Activated naive CD8-positive, alpha-beta T cell treated with anti-CD3 and anti-CD28 coated beads, Interleukin-2, amount 50 U/mL, for 24 hours (primary cell): ENCODE data around the gene CFAP99.

Experiments
- ATAC-seq: fragments of 150-1000 bp; cut with Tn5 transposase; one replicate; pipeline ENCODE4 v1.10.0; 2021
- DNase-seq: peaks from one replicate; pipeline ENCODE4 v3.0.0; 2021
- H3K27ac Mint-ChIP-seq: one replicate; pipeline ENCODE4 v1.8.0; 2021; ENCODE audit warnings: mild to moderate bottlenecking, mixed read lengths
- H3K27me3 Mint-ChIP-seq: one replicate; pipeline ENCODE4 v1.8.0; 2021; ENCODE audit warnings: mixed read lengths
- H3K36me3 Mint-ChIP-seq: one replicate; pipeline ENCODE4 v1.8.0; 2021; ENCODE audit warnings: low read depth, mixed read lengths
- H3K4me1 Mint-ChIP-seq: one replicate; pipeline ENCODE4 v1.8.0; 2021; ENCODE audit warnings: mixed read lengths
- H3K4me3 Mint-ChIP-seq: one replicate; pipeline ENCODE4 v1.8.0; 2021; ENCODE audit warnings: mild to moderate bottlenecking, moderate library complexity, mixed read lengths
- H3K9me3 Mint-ChIP-seq: one replicate; pipeline ENCODE4 v1.8.0; 2021; ENCODE audit warnings: mixed read lengths

Gene CFAP99

DNA sequence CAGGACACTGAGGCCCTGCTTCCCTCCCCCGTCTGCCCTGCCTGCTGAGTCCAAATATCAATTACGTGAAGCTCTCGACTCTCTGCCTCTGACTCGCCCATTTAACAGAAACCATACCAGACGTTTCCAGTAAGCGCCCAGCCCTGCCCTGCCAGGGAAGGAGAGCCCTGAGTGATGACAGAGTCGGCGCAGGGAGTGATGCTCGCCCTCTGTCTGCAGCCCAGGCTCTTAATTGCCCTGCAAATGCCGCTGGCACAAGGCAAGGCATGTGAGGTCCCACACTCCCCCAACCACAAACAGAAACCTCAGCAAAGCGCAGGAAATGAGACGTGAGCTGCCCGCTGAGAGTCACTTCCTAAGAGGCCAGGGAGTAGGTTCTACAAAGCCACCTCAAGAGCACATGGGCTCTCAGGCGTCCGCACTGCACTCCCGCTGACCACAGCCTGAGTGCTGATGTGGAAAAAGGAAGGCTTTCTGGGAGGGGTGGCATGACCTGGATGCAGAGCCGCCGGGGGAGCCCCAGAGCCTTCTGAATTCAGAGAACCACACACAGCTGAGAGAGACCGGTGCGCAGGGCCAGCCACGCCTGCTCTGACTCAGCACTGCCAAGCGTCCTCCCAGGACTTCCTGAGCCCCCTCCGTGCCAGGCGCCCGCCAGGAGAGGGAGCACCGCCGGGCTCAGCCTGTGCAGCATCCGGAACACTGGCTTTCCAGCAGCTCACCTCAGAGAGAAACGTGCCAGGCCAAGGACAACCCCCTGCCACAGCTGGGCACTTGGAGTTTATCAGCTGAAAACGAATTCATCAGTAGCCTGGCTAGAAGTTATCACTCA is 5.7 kb upstream of the CFAP99 start:
- no peaks in the 10 kb centered on the region for H3K9me3 Mint-ChIP-seq
- H3K27me3 Mint-ChIP-seq = peaks cover 27% of the 10 kb centered on the region
- H3K36me3 Mint-ChIP-seq = no peaks in the 10 kb centered on the region
- DNase-seq (peak; percentile 84), ATAC-seq (peak; percentile 89)
- H3K4me3 Mint-ChIP-seq = peak overlapping the region; percentile 70
- H3K4me1 Mint-ChIP-seq = peaks cover 63% of the 10 kb centered on the region
- peak overlapping the region; percentile 93 for H3K27ac Mint-ChIP-seq

DNA sequence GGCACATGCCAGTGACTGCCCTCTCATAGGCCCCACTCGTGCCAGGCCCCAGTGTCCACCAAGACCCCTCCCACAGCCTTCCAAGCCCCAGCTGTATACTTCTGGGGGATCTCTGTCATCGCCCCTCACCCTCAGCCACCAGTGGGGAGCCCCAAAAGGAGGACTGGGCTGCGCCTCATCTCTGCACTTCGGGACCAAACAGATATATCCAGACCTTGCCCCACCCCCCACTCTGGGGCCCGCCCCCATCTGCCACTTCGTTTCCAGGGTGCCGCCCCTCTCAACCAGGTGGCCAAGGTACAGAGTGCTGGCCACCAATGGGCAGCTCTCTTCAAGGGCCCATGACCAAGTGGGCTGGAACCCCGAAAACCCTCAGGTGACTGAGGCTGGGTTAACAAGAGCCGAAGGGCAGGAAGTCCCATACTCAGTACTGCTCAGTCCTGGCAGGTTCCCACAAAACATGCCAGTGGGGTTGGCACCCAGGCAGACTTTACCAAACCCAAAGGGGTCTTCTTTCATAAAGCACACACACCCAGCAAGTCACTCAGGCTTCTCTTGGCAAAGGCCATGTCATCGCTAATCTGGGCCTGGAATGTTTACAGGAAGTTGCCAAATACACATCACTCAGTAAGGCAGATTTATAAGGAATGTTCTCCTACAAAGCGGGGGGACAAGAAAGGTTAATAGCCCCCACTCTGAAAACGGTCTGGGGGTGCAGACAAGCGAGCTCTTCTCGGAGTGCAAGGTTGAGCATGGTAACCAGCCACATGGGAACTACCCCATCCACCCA is 4.7 kb upstream of the CFAP99 start:
- Mint-ChIP-seq H3K27ac (peak overlapping the region; percentile 93), H3K9me3 (no peaks in the 10 kb centered on the region), H3K4me3 (peak overlapping the region; percentile 70), H3K36me3 (no peaks in the 10 kb centered on the region), H3K4me1 (peaks cover 63% of the 10 kb centered on the region), H3K27me3 (peaks cover 28% of the 10 kb centered on the region)
- DNase-seq (peak; percentile 36), ATAC-seq (no peak)

GRCh38 chr4:2415213-2415612 is 3.5 kb upstream of the CFAP99 start:
- Mint-ChIP-seq H3K27me3 (peaks cover 40% of the 10 kb centered on the region), H3K36me3 (no peaks in the 10 kb centered on the region), H3K4me1 (peaks cover 71% of the 10 kb centered on the region), H3K4me3 (no peak overlapping the region), H3K9me3 (no peaks in the 10 kb centered on the region), H3K27ac (no peak overlapping the region)
- no peak for ATAC-seq
- DNase-seq = no peak

GRCh38 chr4:2415881-2416563 is 2.7 kb upstream of the CFAP99 start:
- Mint-ChIP-seq H3K4me1 (peaks cover 67% of the 10 kb centered on the region), H3K4me3 (peak overlapping the region; percentile 56), H3K27me3 (peaks cover 45% of the 10 kb centered on the region), H3K36me3 (no peaks in the 10 kb centered on the region), H3K27ac (no peak overlapping the region), H3K9me3 (no peaks in the 10 kb centered on the region)
- DNase-seq = peak; percentile 33
- no peak for ATAC-seq

DNA sequence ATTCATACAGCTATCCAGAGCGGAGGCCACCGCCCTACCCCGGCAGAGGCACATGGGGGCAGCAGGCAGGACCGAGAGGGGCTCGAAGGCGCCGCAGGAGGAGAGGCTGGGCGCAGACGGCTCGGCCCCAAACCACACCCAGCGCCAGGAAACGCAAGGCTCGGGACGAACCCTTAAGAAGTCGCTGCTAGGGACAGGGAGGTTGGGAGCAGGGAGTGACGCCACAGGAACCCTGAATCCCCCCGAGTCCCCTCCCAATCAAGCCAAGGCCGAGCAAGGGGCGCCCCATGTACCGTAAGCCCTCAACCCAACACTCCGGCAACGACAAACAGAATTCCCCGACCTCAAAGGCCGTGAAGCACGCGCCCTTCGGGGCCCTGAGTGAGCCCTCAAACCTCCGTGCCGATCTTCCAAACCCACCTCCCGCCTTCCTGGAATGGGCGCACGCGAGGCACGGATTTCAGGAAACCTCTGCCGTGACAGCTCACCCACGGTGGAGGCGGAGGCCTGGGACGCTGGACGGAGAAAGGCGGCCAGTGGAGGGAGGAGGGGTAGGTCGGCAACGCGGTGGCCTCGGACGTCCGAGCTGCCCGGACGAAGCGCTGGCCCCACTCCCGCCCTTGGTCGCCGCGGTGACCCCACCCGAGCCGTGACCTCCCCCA is 2.1 kb upstream of the CFAP99 start:
- H3K27me3 Mint-ChIP-seq = peaks cover 48% of the 10 kb centered on the region
- H3K9me3 Mint-ChIP-seq = no peaks in the 10 kb centered on the region
- no peaks in the 10 kb centered on the region for H3K36me3 Mint-ChIP-seq
- peak overlapping the region; percentile 56 for H3K4me3 Mint-ChIP-seq
- peaks cover 61% of the 10 kb centered on the region for H3K4me1 Mint-ChIP-seq
- ATAC-seq (no peak), DNase-seq (peak; percentile 17)
- no peak overlapping the region for H3K27ac Mint-ChIP-seq

GRCh38 chr4:2417226-2417764 is 1.5 kb upstream of the CFAP99 start:
- no peak overlapping the region for H3K27ac Mint-ChIP-seq
- peak overlapping the region; percentile 77 for H3K4me3 Mint-ChIP-seq
- H3K4me1 Mint-ChIP-seq = peaks cover 55% of the 10 kb centered on the region
- H3K36me3 Mint-ChIP-seq = no peaks in the 10 kb centered on the region
- H3K27me3 Mint-ChIP-seq = peaks cover 54% of the 10 kb centered on the region
- DNase-seq = peak; percentile 16
- no peaks in the 10 kb centered on the region for H3K9me3 Mint-ChIP-seq
- ATAC-seq = no peak

DNA sequence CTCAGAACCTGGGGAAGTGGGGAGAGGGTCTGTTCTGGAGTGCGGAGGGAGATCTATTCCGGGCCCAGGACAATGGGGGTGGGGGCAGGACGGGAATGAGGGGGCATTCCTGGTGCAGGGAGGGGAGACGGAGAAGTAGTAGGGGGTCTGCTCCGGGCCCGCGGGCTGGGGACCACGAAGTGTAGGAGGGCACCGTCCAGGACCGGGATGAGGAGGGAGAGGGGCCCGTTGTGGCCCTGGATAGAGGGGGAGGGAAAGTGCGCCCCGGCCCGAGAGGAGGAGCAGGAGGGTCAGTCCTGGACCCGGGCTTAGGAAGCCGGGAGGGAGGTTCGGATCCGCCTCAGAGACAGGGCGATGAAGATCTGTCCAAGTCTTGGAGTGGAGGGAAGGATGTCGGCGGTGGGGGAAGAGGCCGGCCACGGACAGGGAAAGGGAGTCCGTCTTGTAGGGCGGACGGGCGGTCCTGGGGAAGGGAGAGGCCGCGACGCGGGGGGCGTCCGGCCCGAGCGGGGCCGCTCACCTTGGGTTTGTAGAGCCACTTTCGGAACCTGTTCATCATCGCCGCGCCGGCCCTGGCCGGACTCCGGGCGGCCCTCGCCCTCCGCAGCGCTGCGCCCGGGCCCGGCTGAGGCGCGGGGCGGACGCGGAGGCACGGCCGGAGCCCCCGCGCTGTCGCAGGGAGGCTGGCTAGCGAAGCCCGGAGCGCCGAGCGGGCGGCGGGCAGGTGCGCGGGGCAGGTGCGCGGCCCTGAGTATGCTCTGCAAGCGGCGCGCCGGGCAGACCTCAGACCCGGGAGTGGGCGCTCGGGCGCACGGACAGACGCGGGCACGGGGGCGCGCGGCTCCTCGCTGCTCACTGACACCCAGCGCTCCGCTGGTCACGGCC is 748 bp upstream of the CFAP99 start, which contains the start of gene ZFYVE28:
Gene ZFYVE28, minus strand, starts transcription at position 881 of the 885 bp plus-strand sequence. Its CDS starts 322 bp downstream, at position 559.
- Mint-ChIP-seq H3K4me1 (peaks cover 48% of the 10 kb centered on the region), H3K27me3 (peaks cover 57% of the 10 kb centered on the region), H3K4me3 (peak within 1 kb of the TSS; percentile 78), H3K27ac (peak within 1 kb of the TSS; percentile 37), H3K9me3 (no peaks in the 10 kb centered on the region), H3K36me3 (no peaks in the 10 kb centered on the region)
- ATAC-seq (no peak), DNase-seq (peak; percentile 27)

DNA sequence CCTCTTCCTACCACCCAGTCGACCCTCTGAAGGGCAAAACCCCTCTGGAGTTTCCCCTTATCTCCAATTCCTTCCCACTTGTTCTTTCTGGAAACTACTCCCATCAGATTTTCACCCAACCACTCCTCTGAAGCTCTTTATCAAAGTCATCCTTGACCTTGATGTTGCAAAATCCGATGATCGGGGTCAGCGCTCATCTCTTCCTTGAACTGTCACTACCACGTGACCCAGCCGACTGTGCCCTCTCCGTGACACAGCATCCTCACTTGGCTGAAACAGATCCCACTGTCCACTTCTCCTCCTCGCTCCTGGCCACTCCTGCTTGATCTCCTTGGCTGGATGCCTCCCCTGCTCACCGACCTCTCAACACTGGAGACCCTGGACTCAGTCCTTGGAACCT is 1.1 kb downstream of the CFAP99 start:
- H3K27me3 Mint-ChIP-seq = peaks cover 57% of the 10 kb centered on the region
- peaks cover 30% of the 10 kb centered on the region for H3K4me1 Mint-ChIP-seq
- peak overlapping the region; percentile 78 for H3K4me3 Mint-ChIP-seq
- ATAC-seq (no peak), DNase-seq (no peak)
- no peak overlapping the region for H3K27ac Mint-ChIP-seq
- no peaks in the 10 kb centered on the region for H3K36me3 Mint-ChIP-seq
- H3K9me3 Mint-ChIP-seq = no peaks in the 10 kb centered on the region

DNA sequence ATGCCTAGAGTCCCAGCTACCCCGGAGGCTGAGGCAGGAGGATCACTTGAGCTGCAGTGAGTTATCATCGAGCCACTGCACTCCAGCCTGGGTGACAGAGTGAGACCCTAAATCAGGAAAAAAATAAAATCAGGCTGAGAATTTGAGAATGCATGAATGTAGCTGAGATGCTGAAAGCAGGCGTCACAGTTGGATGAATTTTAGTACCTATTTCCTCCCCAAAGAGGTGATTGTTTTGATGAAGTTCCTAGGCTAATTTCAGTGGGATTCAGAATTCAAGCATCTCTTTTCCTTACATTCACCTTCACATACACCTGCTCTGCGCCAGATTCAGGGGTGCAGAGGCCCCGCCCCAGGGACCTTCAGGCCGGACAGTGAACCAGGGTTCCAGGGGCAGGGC is 3.2 kb downstream of the CFAP99 start:
- DNase-seq (no peak), ATAC-seq (no peak)
- Mint-ChIP-seq H3K4me3 (no peak overlapping the region), H3K9me3 (no peaks in the 10 kb centered on the region), H3K36me3 (no peaks in the 10 kb centered on the region), H3K27ac (no peak overlapping the region), H3K27me3 (peaks cover 42% of the 10 kb centered on the region), H3K4me1 (peaks cover 18% of the 10 kb centered on the region)

GRCh38 chr4:2423066-2423465 is 4.3 kb downstream of the CFAP99 start:
- Mint-ChIP-seq H3K36me3 (no peaks in the 10 kb centered on the region), H3K27me3 (peaks cover 36% of the 10 kb centered on the region)

GRCh38 chr4:2423695-2424094 is 4.9 kb downstream of the CFAP99 start:
- no peaks in the 10 kb centered on the region for H3K36me3 Mint-ChIP-seq
- H3K4me1 Mint-ChIP-seq = peaks cover 13% of the 10 kb centered on the region
- DNase-seq = no peak
- peaks cover 36% of the 10 kb centered on the region for H3K27me3 Mint-ChIP-seq
- no peak for ATAC-seq
- no peak overlapping the region for H3K4me3 Mint-ChIP-seq
- no peaks in the 10 kb centered on the region for H3K9me3 Mint-ChIP-seq
- no peak overlapping the region for H3K27ac Mint-ChIP-seq

More at GRCh38 chr4:2423066-2423465, 4.3 kb downstream of the CFAP99 start:
- peaks cover 13% of the 10 kb centered on the region for H3K4me1 Mint-ChIP-seq
- H3K4me3 Mint-ChIP-seq = no peak overlapping the region
- no peak for ATAC-seq
- H3K9me3 Mint-ChIP-seq = no peaks in the 10 kb centered on the region
- no peak for DNase-seq
- H3K27ac Mint-ChIP-seq = no peak overlapping the region

DNA sequence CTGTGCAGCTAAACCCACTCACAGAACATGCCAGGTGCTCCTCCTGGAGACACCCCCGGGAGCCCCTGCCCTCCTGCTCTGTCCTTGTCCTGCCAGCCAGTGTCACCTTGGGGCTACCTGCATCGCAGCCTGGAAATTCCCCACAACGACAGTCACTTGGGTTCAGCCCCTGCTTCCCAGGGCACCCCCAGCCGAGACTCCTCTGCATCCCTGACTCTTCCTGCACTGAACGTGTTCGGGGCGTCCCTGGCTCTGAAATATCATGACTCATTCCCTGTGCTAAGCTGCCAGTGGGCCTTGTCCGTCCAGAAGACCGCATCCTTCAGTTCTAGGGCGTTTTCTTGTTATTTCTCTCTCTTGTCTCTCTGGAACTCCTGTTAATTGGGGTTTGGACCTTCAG is 5.8 kb downstream of the CFAP99 start:
- Mint-ChIP-seq H3K9me3 (no peaks in the 10 kb centered on the region), H3K27ac (no peak overlapping the region), H3K4me3 (no peak overlapping the region), H3K36me3 (no peaks in the 10 kb centered on the region), H3K4me1 (peaks cover 7% of the 10 kb centered on the region), H3K27me3 (peaks cover 29% of the 10 kb centered on the region)
- DNase-seq = no peak
- no peak for ATAC-seq

- H3K9me3 Mint-ChIP-seq = no peaks in the 10 kb centered on the region
- ATAC-seq (peak; percentile 13), DNase-seq (no peak)
- peaks cover 20% of the 10 kb centered on the region for H3K27me3 Mint-ChIP-seq
- no peaks in the 10 kb centered on the region for H3K4me1 Mint-ChIP-seq
- no peak overlapping the region for H3K27ac Mint-ChIP-seq
- H3K4me3 Mint-ChIP-seq = no peak overlapping the region
- no peaks in the 10 kb centered on the region for H3K36me3 Mint-ChIP-seq
These were observed 6.8 kb downstream of the CFAP99 start for GRCh38 chr4:2425386-2426068.
